Subcutaneous abdominal adipose tissue (tissue), 5 donors: ENCODE data around the gene RBM4.
A peak's percentile ranks its signal among the peaks of the same experiment; 100 is the strongest.
"Not testable (repeated sequence)": the region's sequence is repeated elsewhere in the genome, so short reads cannot be mapped to it uniquely, and the experiment has no call there.

Experiments used
- H3K27ac ChIP-seq: one replicate; pipeline ENCODE4 v1.7.0; 2013; ENCODE audit warnings: low read depth, mild to moderate bottlenecking, inconsistent platforms, low read length, moderate library complexity
- H3K27me3 ChIP-seq, 5 donors: one replicate each; pipeline ENCODE4 v1.7.0; 2013; ENCODE audit warnings: low read length in 5 of 5, inconsistent platforms in 1 of 5; ENCODE audit not compliant: control insufficient read depth in 5 of 5, insufficient read depth in 4 of 5
- H3K36me3 ChIP-seq, 5 donors: one replicate each; pipeline ENCODE4 v1.7.0; 2013; ENCODE audit warnings: low read length in 5 of 5; ENCODE audit not compliant: control insufficient read depth in 5 of 5, insufficient read depth in 5 of 5
- H3K4me1 ChIP-seq, 5 donors: one replicate each; pipeline ENCODE4 v1.7.0; 2013; ENCODE audit warnings: low read length in 5 of 5, mild to moderate bottlenecking in 3 of 5, moderate library complexity in 1 of 5; ENCODE audit not compliant: control insufficient read depth in 5 of 5, insufficient read depth in 5 of 5
- H3K4me3 ChIP-seq, 5 donors: one replicate each; pipeline ENCODE4 v1.7.0; 2013; ENCODE audit warnings: low read length in 5 of 5, low read depth in 1 of 5
- H3K9ac ChIP-seq, 5 donors: one replicate each; pipeline ENCODE4 v1.7.0; 2013; ENCODE audit warnings: low read length in 5 of 5, mild to moderate bottlenecking in 4 of 5, moderate library complexity in 3 of 5
- H3K9me3 ChIP-seq, 5 donors: one replicate each; pipeline ENCODE4 v1.7.0; 2013; ENCODE audit warnings: low read length in 5 of 5; ENCODE audit not compliant: control insufficient read depth in 5 of 5
- donor health status: healthy.
- donor health status: healthy.
- donor health status: healthy.
- donor health status: healthy.
- donor health status: healthy.

RBM4 gene

DNA sequence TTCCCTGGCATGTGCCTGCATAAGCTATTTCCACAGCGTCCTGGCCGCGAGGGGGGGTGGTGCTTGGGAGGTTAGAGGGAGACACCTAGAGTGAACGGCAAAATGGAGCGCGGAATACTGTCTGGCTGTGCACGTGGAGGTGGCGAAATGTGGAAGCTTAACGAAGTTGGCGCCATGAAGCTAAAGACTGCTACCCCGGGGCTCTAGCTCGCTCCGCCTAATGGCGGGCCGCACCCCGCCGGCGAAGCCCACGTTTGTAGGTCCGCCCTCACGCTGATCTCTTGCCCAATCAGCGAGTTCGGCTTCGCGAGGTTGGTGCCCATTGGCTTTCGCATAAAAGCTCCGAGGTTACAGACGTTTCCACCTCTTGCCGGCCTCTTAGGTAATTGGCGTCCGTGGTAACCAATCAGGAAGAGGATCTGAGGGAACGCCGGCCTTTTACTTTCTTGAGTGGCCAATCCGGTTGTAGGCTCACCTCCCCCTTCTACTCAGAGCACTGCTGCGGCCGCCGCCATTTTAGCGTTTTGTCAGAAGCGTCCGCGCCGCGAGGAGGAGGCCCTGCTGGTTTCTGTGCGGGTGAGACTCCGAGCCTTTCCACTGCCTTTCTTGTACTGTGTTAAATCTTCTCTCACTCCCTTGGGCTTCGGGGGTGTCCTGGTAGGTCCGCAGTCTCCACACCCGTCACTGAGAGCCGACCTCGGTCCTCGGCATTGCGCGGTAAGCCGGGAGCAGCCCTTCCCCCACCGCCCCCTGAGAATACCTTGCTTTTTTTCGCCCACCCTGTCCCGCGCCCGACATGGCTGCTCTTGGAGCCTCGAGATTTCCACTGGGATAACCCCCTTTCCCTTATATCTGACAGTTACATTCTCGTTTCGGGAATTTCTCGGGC lies at the start of gene RBM4:
Gene RBM4 (plus strand): TSS at position 527 of the 889 bp plus-strand sequence. CDS start 1,009 bp downstream, outside the sequence.
- peaks cover 13 to 54% (median 53%) of the 10 kb centered on the region in 5 donors for H3K4me1 ChIP-seq
- H3K27ac ChIP-seq, result peak within 1 kb of the TSS; percentile 97

GRCh38 chr11:66589315-66589714 lies 49.2 kb upstream of the RBM4 start:
- H3K27me3 ChIP-seq, H3K36me3 ChIP-seq, H3K4me3 ChIP-seq, H3K9ac ChIP-seq, H3K9me3 ChIP-seq, H3K27ac ChIP-seq: not testable (repeated sequence)
- peaks cover 4 to 18% (median 17%) of the 10 kb centered on the region in 5 donors for H3K4me1 ChIP-seq

More for the DNA sequence above, at the start of gene RBM4:
- Histone ChIP-seq H3K4me3 (peak within 1 kb of the TSS; percentile 86 to 98 (median 94)), H3K9ac (peak within 1 kb of the TSS; percentile 75 to 99 (median 94)), H3K36me3 (peaks cover 7 to 33% (median 24%) of the 10 kb centered on the region in 5 donors), H3K27me3 (no peaks in the 10 kb centered on the region), H3K9me3 (no peaks in the 10 kb centered on the region)

DNA sequence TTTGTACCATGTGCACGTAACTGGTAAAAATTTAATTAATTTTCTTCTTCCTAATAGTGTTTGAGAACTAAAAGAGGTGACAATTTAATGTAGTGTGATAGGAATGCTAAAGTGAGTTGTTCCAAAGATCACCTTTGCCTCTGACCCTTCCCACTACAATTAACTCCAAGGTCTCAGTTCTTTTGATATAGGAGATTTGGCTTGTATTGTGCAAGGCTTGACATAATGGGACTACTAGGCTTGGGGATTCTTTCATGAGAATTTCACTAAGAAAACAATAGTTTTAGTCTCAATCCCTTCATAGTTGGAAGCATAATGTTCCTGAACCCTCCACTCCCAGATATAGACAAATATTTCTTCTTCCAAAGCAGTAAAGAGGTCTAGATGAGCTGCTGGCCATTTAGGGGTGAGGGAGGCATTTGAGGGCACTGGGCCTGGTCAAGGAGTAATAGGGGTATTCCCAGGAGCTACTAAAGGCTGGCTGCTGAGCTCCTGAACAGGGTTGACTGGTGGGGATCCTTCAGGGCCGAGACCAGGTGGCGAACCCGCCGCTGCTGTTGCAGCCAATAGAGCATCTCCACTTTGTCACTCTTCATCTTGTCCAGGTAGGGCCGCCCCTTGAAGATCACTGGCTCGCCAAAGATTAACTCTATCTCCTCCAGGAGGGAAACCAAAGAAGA lies 48.4 kb upstream of the RBM4 start:
- Histone ChIP-seq H3K9me3 (no peaks in the 10 kb centered on the region), H3K4me3 (no peak overlapping the region), H3K36me3 (no peaks in the 10 kb centered on the region), H3K4me1 (peaks cover 4 to 26% (median 20%) of the 10 kb centered on the region in 5 donors), H3K9ac (no peak overlapping the region), H3K27me3 (no peaks in the 10 kb centered on the region), H3K27ac (no peak overlapping the region)

DNA sequence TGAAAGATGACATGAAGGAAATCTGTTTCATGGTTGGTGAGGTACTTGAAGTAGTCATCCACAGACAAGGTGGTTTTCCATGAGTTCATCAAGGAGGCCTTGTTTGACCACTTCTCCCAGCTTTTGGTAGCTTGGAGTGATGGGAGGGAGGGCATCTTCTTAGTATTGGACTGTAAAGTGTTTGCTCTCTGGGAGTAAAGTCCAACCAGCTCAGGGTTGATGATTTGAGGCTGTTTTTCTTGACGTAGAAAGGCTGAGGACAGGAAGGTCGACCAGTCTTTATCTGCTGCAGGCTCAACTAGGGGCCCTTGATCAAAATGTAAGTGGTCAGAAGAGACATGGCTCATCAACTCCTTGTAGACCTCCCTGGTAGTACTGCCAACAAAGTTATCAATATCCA lies 47.3 kb upstream of the RBM4 start:
- Histone ChIP-seq H3K4me3 (no peak overlapping the region), H3K27me3 (no peaks in the 10 kb centered on the region), H3K4me1 (peaks cover 4 to 34% (median 25%) of the 10 kb centered on the region in 5 donors), H3K9me3 (no peaks in the 10 kb centered on the region), H3K9ac (no peak overlapping the region), H3K27ac (no peak overlapping the region), H3K36me3 (no peaks in the 10 kb centered on the region)

DNA sequence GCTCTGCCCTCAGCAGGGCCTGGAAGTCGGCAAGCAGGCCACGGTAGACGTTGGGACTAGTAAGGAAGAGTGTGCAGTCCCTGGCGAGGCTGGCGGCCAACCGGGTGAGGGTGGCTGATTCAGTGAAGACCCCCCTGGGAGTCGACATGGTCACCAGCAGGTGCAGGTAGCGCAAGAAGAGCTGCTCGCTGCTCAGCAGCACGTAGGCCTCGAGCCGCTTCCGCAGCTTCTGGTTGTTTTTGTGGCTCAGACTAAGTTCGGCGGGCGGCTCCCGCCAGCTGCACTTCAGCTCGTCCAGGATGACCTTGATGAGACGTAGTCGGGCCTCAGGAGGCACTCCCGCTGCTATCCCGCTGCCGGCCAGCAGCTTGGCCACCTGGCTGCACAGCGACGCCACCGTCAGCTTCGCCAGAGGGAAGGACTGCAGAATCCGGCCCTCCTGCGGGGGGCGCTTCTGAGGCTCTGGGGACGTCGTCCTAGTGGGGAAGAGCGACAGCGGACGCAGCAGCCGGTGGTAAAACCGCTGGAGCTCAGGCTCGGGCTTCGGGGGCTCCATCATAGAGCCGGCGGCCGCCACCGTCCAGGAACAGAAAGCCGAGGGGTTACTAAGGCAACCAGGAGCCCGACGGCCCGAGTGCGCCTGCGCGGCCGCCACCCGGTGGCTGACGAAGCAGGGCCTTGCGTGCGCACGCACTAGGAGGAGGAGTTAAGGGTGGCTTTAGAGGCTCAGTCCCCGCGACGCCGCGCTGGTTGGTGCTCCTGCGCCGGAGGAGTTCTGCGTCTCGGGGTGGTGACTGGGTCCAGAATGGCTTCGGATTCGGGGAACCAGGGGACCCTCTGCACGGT lies 45.8 kb upstream of the RBM4 start, which contains the start of the genes CCDC87 and CCS:
Gene CCDC87 (minus strand): TSS at position 607 of the 846 bp plus-strand sequence. CDS start 48 bp downstream, at position 559.
Gene CCS (plus strand): TSS at position 729 of the 846 bp plus-strand sequence. CDS start 77 bp downstream, at position 806.
- H3K9me3 ChIP-seq, result no peaks in the 10 kb centered on the region
- no peaks in the 10 kb centered on the region for H3K27me3 ChIP-seq
- H3K4me3 ChIP-seq, result peak within 1 kb of the TSS; percentile 80 to 95 (median 89)
- peak within 1 kb of the TSS; percentile 84 to 94 (median 92) for H3K9ac ChIP-seq
- H3K27ac ChIP-seq, result peak within 1 kb of the TSS; percentile 69
- H3K36me3 ChIP-seq, result no peaks in the 10 kb centered on the region
- H3K4me1 ChIP-seq, result peaks cover 4 to 34% (median 25%) of the 10 kb centered on the region in 5 donors

GRCh38 chr11:66593303-66593635 lies 45.2 kb upstream of the RBM4 start:
- H3K9me3 ChIP-seq, result no peaks in the 10 kb centered on the region
- H3K27ac ChIP-seq, result peak overlapping the region; percentile 69
- peaks cover 4 to 34% (median 25%) of the 10 kb centered on the region in 5 donors for H3K4me1 ChIP-seq
- peak overlapping the region; percentile 80 to 95 (median 89) for H3K4me3 ChIP-seq
- H3K27me3 ChIP-seq, result no peaks in the 10 kb centered on the region
- H3K36me3 ChIP-seq, result no peaks in the 10 kb centered on the region
- peak overlapping the region; percentile 84 to 94 (median 92) for H3K9ac ChIP-seq

- Histone ChIP-seq H3K4me1 (peaks cover 4 to 34% (median 25%) of the 10 kb centered on the region in 5 donors), H3K27me3 (no peaks in the 10 kb centered on the region), H3K9ac (peak overlapping the region; percentile 84 to 94 (median 92)), H3K4me3 (peak overlapping the region; percentile 80 to 95 (median 89)), H3K36me3 (no peaks in the 10 kb centered on the region), H3K27ac (peak overlapping the region; percentile 69), H3K9me3 (no peaks in the 10 kb centered on the region)
Observed at GRCh38 chr11:66593650-66594049, 44.9 kb upstream of the RBM4 start.

DNA sequence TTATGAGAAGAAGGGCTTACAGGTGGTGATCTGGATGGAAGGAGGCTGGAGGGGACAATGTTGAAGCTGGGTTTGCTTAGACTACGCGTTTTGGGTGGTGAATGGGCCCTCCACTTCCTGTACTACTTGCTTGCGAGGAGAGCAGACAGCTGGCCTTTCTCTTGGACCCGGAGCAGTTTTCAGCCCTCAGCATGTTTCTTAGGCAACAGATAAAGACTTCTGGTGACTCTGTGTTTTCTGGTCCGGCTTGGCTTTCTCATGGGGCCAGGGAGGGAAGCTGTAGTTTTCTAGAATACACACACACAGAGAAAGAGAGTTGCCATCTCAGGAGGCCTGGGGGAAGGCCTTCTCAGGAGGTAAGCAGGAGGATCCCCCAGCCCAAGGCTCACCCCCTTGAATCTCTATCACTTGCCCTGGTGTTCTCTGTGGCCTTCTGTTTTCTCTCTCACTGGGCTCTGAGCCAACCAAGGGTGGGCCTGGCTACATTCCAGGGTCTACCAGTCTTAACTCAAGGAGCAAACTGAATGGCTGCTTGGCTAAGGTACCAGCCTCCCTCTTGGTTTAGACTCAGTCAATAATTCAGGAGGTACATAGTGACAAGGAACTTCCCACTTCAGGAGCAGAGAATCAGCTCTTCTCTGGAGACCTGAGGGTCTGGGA lies 43.1 kb upstream of the RBM4 start:
- Histone ChIP-seq H3K9ac (peak overlapping the region in 2 of 5 donors; percentile 6 to 25), H3K4me1 (peaks cover 4 to 37% (median 30%) of the 10 kb centered on the region in 5 donors), H3K9me3 (no peaks in the 10 kb centered on the region), H3K4me3 (no peak overlapping the region), H3K27ac (no peak overlapping the region), H3K36me3 (peaks cover 0 to 15% (median 13%) of the 10 kb centered on the region in 5 donors), H3K27me3 (no peaks in the 10 kb centered on the region)

DNA sequence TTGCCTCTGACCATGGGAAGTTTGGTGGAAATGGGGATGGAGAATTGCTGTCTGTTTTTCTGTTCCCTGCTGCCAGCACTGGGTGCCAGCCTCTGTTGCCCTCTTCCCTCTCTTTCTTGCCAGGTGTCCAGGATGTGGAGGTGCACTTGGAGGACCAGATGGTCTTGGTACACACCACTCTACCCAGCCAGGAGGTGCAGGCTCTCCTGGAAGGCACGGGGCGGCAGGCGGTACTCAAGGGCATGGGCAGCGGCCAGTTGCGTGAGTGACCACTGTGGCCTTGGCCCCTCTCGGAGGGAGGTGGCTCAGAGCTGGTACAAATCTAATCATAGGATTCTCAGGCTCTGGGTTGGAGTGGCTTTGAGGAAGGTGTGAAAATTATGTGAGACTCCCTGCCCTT lies 39.5 kb upstream of the RBM4 start:
- Histone ChIP-seq H3K9me3 (no peaks in the 10 kb centered on the region), H3K4me1 (peaks cover 0 to 49% (median 32%) of the 10 kb centered on the region in 5 donors), H3K27me3 (no peaks in the 10 kb centered on the region), H3K9ac (no peak overlapping the region), H3K27ac (no peak overlapping the region), H3K36me3 (peaks cover 0 to 22% (median 13%) of the 10 kb centered on the region in 5 donors), H3K4me3 (no peak overlapping the region)
